Activated naive CD8-positive, alpha-beta T cell treated with anti-CD3 and anti-CD28 coated beads, Interleukin-2, amount 50 U/mL, for 24 hours (primary cell): ENCODE data around the gene CHST9.
"Not testable (repeated sequence)": the region's sequence is repeated elsewhere in the genome, so short reads cannot be mapped to it uniquely, and the experiment has no call there.

Experiments
- ATAC-seq: fragments of 150-1000 bp; cut with Tn5 transposase; one replicate; pipeline ENCODE4 v1.10.0; 2021
- DNase-seq: peaks from one replicate; pipeline ENCODE4 v3.0.0; 2021
- H3K27ac Mint-ChIP-seq: one replicate; pipeline ENCODE4 v1.8.0; 2021; ENCODE audit warnings: mild to moderate bottlenecking, mixed read lengths
- H3K27me3 Mint-ChIP-seq: one replicate; pipeline ENCODE4 v1.8.0; 2021; ENCODE audit warnings: mixed read lengths
- H3K36me3 Mint-ChIP-seq: one replicate; pipeline ENCODE4 v1.8.0; 2021; ENCODE audit warnings: low read depth, mixed read lengths
- H3K4me1 Mint-ChIP-seq: one replicate; pipeline ENCODE4 v1.8.0; 2021; ENCODE audit warnings: mixed read lengths
- H3K4me3 Mint-ChIP-seq: one replicate; pipeline ENCODE4 v1.8.0; 2021; ENCODE audit warnings: mild to moderate bottlenecking, moderate library complexity, mixed read lengths
- H3K9me3 Mint-ChIP-seq: one replicate; pipeline ENCODE4 v1.8.0; 2021; ENCODE audit warnings: mixed read lengths

CHST9 gene

GRCh38 chr18:27093290-27093689 is 91.8 kb downstream of the CHST9 start:
- not testable (repeated sequence) for H3K4me3 Mint-ChIP-seq, H3K27me3 Mint-ChIP-seq, H3K4me1 Mint-ChIP-seq, ATAC-seq, H3K27ac Mint-ChIP-seq, H3K36me3 Mint-ChIP-seq, DNase-seq
- H3K9me3 Mint-ChIP-seq, result peaks cover 14% of the 10 kb centered on the region

DNA sequence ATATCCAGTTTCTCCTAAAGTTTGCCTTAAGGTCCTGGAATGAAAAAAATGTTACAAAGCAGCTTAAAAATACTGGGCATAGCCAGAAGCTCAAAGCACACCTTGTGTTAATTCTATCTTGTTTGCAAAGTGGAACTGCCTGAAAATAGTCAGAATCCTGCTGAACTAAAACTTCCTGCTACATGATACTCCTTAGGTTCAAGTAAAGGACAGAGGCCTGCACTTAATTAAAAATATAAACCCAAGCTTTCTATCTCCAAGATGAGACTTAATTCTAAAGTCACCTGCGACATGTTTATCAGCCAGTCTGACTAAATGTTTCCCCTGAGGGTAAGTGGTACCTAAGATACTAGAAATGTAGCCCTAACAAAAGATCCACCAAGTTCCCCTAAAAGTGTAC is 103.4 kb downstream of the CHST9 start:
- Mint-ChIP-seq H3K4me3 (no peak overlapping the region), H3K9me3 (peaks cover 6% of the 10 kb centered on the region), H3K36me3 (no peaks in the 10 kb centered on the region), H3K4me1 (no peaks in the 10 kb centered on the region), H3K27me3 (no peaks in the 10 kb centered on the region), H3K27ac (no peak overlapping the region)
- DNase-seq (no peak), ATAC-seq (no peak)

DNA sequence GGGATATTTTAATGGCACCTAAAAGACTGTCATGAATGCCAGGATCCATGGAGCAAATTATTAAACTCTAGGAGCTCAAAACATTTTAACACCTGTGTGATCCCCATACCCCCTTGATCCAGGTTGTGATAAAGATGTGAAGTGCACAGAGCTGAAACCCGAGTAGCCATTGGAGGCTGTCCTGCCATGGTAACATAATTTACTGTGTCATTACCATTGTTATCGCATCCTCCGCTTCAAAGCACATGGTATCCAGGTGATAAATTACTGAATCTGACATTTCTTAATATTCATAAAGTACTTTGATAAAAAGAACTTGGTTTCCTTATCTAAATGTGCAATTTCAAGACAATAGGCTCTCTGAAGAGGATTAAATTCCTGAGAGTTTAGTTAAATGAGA is 109.3 kb downstream of the CHST9 start:
- Mint-ChIP-seq H3K27ac (no peak overlapping the region), H3K4me3 (no peak overlapping the region), H3K27me3 (no peaks in the 10 kb centered on the region), H3K36me3 (no peaks in the 10 kb centered on the region), H3K9me3 (peaks cover 7% of the 10 kb centered on the region), H3K4me1 (no peaks in the 10 kb centered on the region)
- ATAC-seq (no peak), DNase-seq (no peak)

DNA sequence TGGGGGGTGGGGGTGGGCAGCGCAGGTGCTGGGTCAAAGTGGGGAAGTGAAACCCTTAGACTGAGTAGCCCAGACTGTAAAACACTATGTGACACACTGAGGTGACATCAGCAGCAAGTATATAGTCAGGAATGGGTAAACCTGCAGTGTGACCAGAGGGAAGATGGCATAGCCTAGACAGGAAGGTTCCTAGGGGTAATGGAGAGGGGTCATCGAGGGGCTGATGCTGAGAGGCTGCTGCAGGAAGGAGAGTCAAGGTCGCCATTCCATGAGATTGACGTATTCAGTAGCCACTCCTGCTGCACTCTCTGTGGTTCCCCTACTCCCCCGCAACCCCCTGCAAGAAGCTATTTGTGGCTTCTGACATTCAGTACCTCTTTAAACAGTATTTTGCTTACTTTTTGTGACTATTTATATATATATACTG is 111.7 kb downstream of the CHST9 start:
- no peaks in the 10 kb centered on the region for H3K36me3 Mint-ChIP-seq
- peaks cover 7% of the 10 kb centered on the region for H3K9me3 Mint-ChIP-seq
- no peaks in the 10 kb centered on the region for H3K4me1 Mint-ChIP-seq
- ATAC-seq, result no peak
- no peaks in the 10 kb centered on the region for H3K27me3 Mint-ChIP-seq
- H3K4me3 Mint-ChIP-seq, result no peak overlapping the region
- DNase-seq, result no peak
- no peak overlapping the region for H3K27ac Mint-ChIP-seq

DNA sequence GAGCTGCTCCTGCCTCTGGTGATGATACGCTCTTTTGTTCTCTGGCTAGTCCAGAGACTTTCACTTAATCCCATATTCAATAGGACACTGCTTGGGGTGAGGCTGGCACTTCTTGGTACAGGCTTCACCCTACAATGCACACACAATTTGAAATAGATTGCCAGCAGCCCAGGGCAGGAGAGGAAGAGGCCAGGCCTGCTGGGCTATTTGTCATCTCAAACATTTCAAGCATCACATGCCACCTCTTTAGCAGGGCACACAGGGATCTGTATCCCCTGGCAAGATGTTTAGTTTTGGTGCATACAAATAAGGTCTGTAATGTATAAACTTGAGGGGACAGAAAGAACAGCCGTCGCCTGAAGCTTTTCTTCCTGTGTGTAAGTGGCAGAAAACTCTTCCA is 120.4 kb downstream of the CHST9 start:
- no peaks in the 10 kb centered on the region for H3K9me3 Mint-ChIP-seq
- H3K4me3 Mint-ChIP-seq, result no peak overlapping the region
- ATAC-seq, result no peak
- no peak overlapping the region for H3K27ac Mint-ChIP-seq
- no peak for DNase-seq
- H3K27me3 Mint-ChIP-seq, result no peaks in the 10 kb centered on the region
- H3K4me1 Mint-ChIP-seq, result no peaks in the 10 kb centered on the region
- H3K36me3 Mint-ChIP-seq, result no peaks in the 10 kb centered on the region

DNA sequence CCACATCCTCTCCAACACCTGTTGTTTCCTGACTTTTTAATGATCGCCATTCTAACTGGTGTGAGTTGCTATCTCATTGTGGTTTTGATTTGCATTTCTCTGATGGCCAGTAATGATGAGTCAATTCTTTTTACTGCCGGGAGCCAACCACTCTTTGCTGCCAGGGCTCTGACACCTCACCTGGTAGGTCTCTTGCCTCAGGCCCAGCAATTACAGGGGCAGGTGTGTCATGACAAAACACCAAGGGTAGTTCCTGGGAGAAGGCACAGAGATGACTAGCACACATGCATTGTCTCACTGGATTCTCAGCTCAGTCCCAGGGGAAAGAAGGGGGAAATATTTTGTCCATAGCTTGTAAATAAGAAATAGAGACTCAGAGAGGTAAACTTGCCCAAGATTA is 122.3 kb downstream of the CHST9 start:
- H3K9me3 Mint-ChIP-seq, result no peaks in the 10 kb centered on the region
- no peak overlapping the region for H3K27ac Mint-ChIP-seq
- ATAC-seq, result no peak
- no peaks in the 10 kb centered on the region for H3K36me3 Mint-ChIP-seq
- no peak for DNase-seq
- no peaks in the 10 kb centered on the region for H3K27me3 Mint-ChIP-seq
- H3K4me3 Mint-ChIP-seq, result no peak overlapping the region
- H3K4me1 Mint-ChIP-seq, result no peaks in the 10 kb centered on the region

GRCh38 chr18:27061488-27062095 is 123.5 kb downstream of the CHST9 start:
- no peaks in the 10 kb centered on the region for H3K27me3 Mint-ChIP-seq
- H3K9me3 Mint-ChIP-seq, result no peaks in the 10 kb centered on the region
- no peaks in the 10 kb centered on the region for H3K4me1 Mint-ChIP-seq
- H3K27ac Mint-ChIP-seq, result no peak overlapping the region
- no peaks in the 10 kb centered on the region for H3K36me3 Mint-ChIP-seq
- no peak for DNase-seq
- no peak for ATAC-seq
- H3K4me3 Mint-ChIP-seq, result no peak overlapping the region

DNA sequence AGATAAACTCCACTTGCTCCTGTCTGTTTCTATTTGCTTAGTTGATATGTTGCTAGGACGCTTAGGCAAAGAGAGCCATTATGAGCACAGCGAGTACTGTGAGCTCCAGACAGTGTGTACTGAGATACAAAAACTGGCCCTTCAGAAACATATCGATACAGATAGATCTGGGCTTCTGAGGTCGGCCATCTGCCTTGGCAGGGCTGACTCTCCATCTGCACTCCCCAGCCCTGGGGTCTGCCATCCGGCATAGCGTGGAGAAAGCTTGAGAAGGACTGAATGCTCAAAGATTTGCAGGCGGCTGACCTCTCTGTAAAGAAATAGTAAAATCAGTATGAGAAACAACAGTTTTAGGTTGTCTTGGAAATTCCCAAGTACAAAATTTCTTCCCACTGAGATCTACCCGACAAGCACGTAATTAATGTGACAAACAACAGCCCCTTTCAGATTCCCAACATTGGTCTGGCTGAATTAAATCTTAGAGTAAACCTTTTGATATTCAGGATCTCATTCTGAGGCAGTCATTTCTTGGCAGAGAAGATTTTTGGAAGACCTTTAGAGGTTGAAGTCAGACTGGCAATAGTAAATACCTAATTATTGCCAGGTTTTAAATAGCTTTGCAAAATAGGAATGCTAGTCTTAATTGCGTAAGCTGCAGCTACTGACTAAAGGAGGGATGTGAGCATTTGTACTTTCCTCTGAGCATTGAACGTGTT is 127.4 kb downstream of the CHST9 start:
- Mint-ChIP-seq H3K27me3 (no peaks in the 10 kb centered on the region), H3K4me1 (no peaks in the 10 kb centered on the region), H3K9me3 (peaks cover 2% of the 10 kb centered on the region), H3K4me3 (no peak overlapping the region), H3K36me3 (no peaks in the 10 kb centered on the region), H3K27ac (no peak overlapping the region)
- no peak for DNase-seq
- no peak for ATAC-seq

DNA sequence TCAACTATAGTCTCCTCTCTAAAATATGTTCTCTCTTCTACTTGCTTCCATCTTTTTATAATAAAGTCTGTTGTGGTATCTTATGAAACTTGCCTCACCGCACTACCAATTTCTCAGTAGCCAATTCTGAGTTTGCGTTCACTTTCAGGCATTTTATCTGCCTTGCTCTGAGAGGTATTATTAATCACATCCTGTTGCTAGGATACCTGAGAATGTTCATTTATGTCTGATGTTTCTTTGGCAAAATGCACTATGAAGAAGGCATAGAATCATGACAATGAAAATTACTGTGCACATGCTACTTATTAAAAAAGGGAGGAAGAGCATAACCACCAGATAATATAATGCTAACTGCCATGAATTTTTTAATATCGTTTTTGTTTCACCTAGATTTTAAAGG is 130.2 kb downstream of the CHST9 start:
- H3K36me3 Mint-ChIP-seq, result no peaks in the 10 kb centered on the region

DNA sequence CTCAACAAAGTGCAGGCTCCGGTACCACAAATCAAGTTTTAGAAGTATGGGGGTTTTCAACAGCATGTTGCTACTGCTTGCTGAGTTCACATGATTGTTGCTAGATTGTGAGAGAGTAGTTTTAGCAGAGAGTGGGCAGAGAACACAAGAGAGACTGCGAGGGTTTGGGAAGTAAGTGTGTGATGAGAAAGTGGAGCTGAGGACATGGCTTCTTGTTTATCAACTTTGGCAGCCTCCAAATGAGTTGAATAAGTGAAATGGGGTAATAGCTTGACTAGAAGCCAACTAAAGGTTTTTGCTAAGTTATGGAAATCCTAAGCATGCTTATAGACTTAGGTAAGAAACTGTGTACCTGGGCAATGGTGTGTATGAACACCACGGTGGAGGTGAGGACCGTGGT is 135.1 kb downstream of the CHST9 start:
- no peak overlapping the region for H3K4me3 Mint-ChIP-seq
- peaks cover 15% of the 10 kb centered on the region for H3K9me3 Mint-ChIP-seq
- H3K4me1 Mint-ChIP-seq, result no peaks in the 10 kb centered on the region
- no peak for DNase-seq
- H3K27me3 Mint-ChIP-seq, result no peaks in the 10 kb centered on the region
- no peaks in the 10 kb centered on the region for H3K36me3 Mint-ChIP-seq
- H3K27ac Mint-ChIP-seq, result no peak overlapping the region
- ATAC-seq, result no peak

More for the DNA sequence above, 130.2 kb downstream of the CHST9 start:
- Mint-ChIP-seq H3K27me3 (no peaks in the 10 kb centered on the region), H3K27ac (no peak overlapping the region), H3K4me1 (no peaks in the 10 kb centered on the region), H3K4me3 (no peak overlapping the region), H3K9me3 (peaks cover 13% of the 10 kb centered on the region)
- ATAC-seq, result no peak
- no peak for DNase-seq

- Mint-ChIP-seq H3K4me3 (no peak overlapping the region), H3K27me3 (no peaks in the 10 kb centered on the region), H3K36me3 (no peaks in the 10 kb centered on the region), H3K9me3 (peaks cover 6% of the 10 kb centered on the region), H3K27ac (no peak overlapping the region), H3K4me1 (no peaks in the 10 kb centered on the region)
- no peak for DNase-seq
- no peak for ATAC-seq
Observed at GRCh38 chr18:27045342-27045741, 139.8 kb downstream of the CHST9 start.

DNA sequence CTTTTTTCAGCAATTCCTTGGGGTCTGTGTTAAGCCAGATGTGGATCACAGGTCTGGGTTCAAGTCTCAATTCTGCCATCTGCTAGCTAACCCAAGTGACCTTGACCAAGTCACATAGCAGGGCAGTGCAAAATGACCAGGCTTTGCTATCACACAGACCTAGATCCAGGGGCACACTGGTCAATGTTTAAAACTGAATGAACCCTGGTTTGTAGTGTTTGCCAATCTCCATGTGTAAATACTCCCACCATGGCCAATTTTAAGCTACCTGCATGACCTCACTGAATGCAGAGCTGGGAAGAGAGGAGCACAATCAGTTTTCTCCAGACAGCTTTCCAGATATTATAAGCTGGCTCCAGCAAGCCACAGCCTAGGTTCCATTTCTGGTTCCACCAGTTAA is 142.9 kb downstream of the CHST9 start:
- Mint-ChIP-seq H3K27me3 (no peaks in the 10 kb centered on the region), H3K27ac (no peak overlapping the region), H3K4me1 (no peaks in the 10 kb centered on the region), H3K36me3 (no peaks in the 10 kb centered on the region), H3K4me3 (no peak overlapping the region), H3K9me3 (no peaks in the 10 kb centered on the region)
- DNase-seq (no peak), ATAC-seq (no peak)

DNA sequence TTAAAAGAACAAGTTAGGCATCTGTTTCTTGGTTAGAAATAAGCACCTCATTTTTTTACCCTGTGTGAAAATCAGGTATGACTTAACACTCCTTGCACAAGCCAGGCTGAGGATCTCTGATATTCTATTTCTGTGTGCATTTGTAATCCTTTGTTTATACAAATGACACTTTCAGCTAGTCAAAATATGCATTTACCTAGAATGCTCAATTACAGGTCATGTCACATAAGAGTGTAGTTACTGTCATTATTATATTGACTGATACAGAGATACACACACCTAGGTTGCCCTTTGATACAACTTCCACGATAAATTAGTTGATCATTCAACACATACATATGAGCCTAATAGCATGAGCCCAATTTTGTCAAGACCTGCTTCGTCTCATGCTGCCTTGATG is 144.3 kb downstream of the CHST9 start:
- no peaks in the 10 kb centered on the region for H3K27me3 Mint-ChIP-seq
- no peak overlapping the region for H3K4me3 Mint-ChIP-seq
- H3K36me3 Mint-ChIP-seq, result no peaks in the 10 kb centered on the region
- DNase-seq (no peak), ATAC-seq (no peak)
- no peak overlapping the region for H3K27ac Mint-ChIP-seq
- H3K4me1 Mint-ChIP-seq, result no peaks in the 10 kb centered on the region
- peaks cover 5% of the 10 kb centered on the region for H3K9me3 Mint-ChIP-seq

DNA sequence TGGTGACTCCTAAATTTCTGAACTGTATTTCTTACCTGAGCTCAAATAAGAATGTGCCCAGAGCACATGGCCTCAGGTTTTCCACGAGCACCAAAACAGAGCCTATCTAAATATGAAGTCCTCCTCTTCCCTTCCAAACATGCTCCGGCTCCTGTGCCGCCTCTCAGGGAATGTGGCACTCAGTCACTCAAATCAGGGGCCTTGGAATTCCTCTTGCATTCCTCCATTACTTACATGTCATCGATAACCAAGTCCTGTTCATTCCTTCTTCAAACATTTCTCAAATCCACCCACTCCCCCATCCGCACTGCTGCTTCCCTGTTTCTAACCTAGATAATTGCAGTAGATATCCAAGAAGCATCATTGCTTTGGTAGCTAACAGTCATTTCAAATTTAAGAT is 151.4 kb downstream of the CHST9 start:
- Mint-ChIP-seq H3K9me3 (peaks cover 8% of the 10 kb centered on the region), H3K36me3 (no peaks in the 10 kb centered on the region), H3K27ac (no peak overlapping the region), H3K27me3 (no peaks in the 10 kb centered on the region), H3K4me3 (no peak overlapping the region), H3K4me1 (no peaks in the 10 kb centered on the region)
- no peak for DNase-seq
- ATAC-seq, result no peak

- H3K4me1 Mint-ChIP-seq, result no peaks in the 10 kb centered on the region
- no peaks in the 10 kb centered on the region for H3K36me3 Mint-ChIP-seq
- no peak for DNase-seq
- ATAC-seq, result no peak
- H3K27me3 Mint-ChIP-seq, result no peaks in the 10 kb centered on the region
- no peak overlapping the region for H3K27ac Mint-ChIP-seq
- H3K4me3 Mint-ChIP-seq, result no peak overlapping the region
- H3K9me3 Mint-ChIP-seq, result peaks cover 3% of the 10 kb centered on the region
Observed at GRCh38 chr18:27030421-27030820, 154.7 kb downstream of the CHST9 start.

DNA sequence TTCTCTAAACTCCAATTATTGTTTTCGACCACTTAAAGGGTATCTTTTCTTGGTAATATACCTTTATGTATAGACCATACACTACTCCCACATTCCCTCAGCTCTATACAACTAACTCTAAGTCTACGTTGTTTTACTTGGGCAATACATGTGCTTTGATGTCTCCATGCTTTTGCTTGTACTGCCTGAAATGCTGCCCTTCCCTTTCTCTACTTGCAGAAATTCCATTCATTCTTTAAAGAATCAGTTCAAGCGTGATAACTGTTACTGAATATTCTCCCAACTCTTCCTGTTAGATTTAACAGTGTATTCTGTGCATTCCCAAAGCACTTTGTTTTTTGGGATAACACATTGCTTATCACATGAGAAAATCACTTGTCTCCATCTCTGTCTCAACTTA is 162.6 kb downstream of the CHST9 start:
- H3K4me1 Mint-ChIP-seq, result no peaks in the 10 kb centered on the region
- H3K4me3 Mint-ChIP-seq, result no peak overlapping the region
- ATAC-seq (no peak), DNase-seq (no peak)
- H3K27ac Mint-ChIP-seq, result no peak overlapping the region
- H3K9me3 Mint-ChIP-seq, result no peaks in the 10 kb centered on the region
- H3K36me3 Mint-ChIP-seq, result no peaks in the 10 kb centered on the region
- peaks cover under 1% of the 10 kb centered on the region for H3K27me3 Mint-ChIP-seq
